H9 (cell line): Measurements from ENCODE around the gene CAMTA1. TPM values are rescaled to one million over a fixed set of nuclear protein-coding genes. Genes with fewer than 3 reads are reported as not detected.

Source experiments
- DNase-seq: peaks from one replicate; pipeline ENCODE4 v3.0.0-alpha.2; 2017
- H2AFZ ChIP-seq: one replicate; pipeline ENCODE4 v1.6.1; 2013; ENCODE audit warnings: mild to moderate bottlenecking, low read length, control low read depth, moderate library complexity
- H2AK5ac ChIP-seq: 2 replicates; pipeline ENCODE4 v1.6.1; 2013; ENCODE audit warnings: low read length, control low read depth, mixed read lengths; ENCODE audit not compliant: insufficient read length
- H2BK120ac ChIP-seq: one replicate; pipeline ENCODE4 v1.6.1; 2013; ENCODE audit warnings: low read depth, mild to moderate bottlenecking, low read length, control low read depth, inconsistent platforms; ENCODE audit not compliant: poor library complexity, severe bottlenecking
- H2BK12ac ChIP-seq: 2 replicates; pipeline ENCODE4 v1.6.1; 2013; ENCODE audit warnings: low read length, control low read depth, mixed read lengths, low read depth; ENCODE audit not compliant: insufficient read length
- H2BK15ac ChIP-seq: 2 replicates; pipeline ENCODE4 v1.6.1; 2013; ENCODE audit warnings: low read depth, low read length, control low read depth
- H2BK20ac ChIP-seq: one replicate; pipeline ENCODE4 v1.6.1; 2013; ENCODE audit warnings: low read depth, mild to moderate bottlenecking, low read length, control low read depth, inconsistent platforms; ENCODE audit not compliant: poor library complexity, severe bottlenecking
- H2BK5ac ChIP-seq: 2 replicates; pipeline ENCODE4 v1.6.1; 2013; ENCODE audit warnings: low read length, control low read depth, mixed read lengths; ENCODE audit not compliant: insufficient read length
- H3K14ac ChIP-seq: 2 replicates; pipeline ENCODE4 v1.6.1; 2013; ENCODE audit warnings: low read length, control low read depth; ENCODE audit not compliant: insufficient read depth
- H3K18ac ChIP-seq: 2 replicates; pipeline ENCODE4 v1.6.1; 2013; ENCODE audit warnings: low read depth, mild to moderate bottlenecking, mixed read lengths, low read length, control low read depth; ENCODE audit not compliant: insufficient read length
- H3K23ac ChIP-seq: 2 replicates; pipeline ENCODE4 v1.6.1; 2013; ENCODE audit warnings: low read length, control low read depth, mixed read lengths, low read depth; ENCODE audit not compliant: insufficient read length
- H3K23me2 ChIP-seq: 2 replicates; pipeline ENCODE4 v1.6.1; 2013; ENCODE audit warnings: low read depth, mild to moderate bottlenecking, mixed read lengths, low read length, control low read depth; ENCODE audit not compliant: insufficient read length, poor library complexity, severe bottlenecking
- H3K27ac ChIP-seq: 2 replicates; pipeline ENCODE4 v1.5.1; 2013; ENCODE audit warnings: low read length, control low read depth, mixed read lengths, low read depth; ENCODE audit not compliant: insufficient read length
- H3K27me3 ChIP-seq: 2 replicates; pipeline ENCODE4 v1.6.1; 2013; ENCODE audit warnings: low read length, control low read depth, inconsistent platforms; ENCODE audit not compliant: insufficient read depth
- H3K4ac ChIP-seq: 2 replicates; pipeline ENCODE4 v1.6.1; 2013; ENCODE audit warnings: low read depth, mild to moderate bottlenecking, control low read depth, inconsistent platforms, low read length, moderate library complexity
- H3K4me1 ChIP-seq: 2 replicates; pipeline ENCODE4 v1.6.1; 2013; ENCODE audit warnings: low read length, control low read depth, inconsistent platforms; ENCODE audit not compliant: insufficient read depth
- H3K4me2 ChIP-seq: 2 replicates; pipeline ENCODE4 v1.6.1; 2013; ENCODE audit warnings: low read length, control low read depth, mixed read lengths; ENCODE audit not compliant: insufficient read length, insufficient read depth
- H3K56ac ChIP-seq: 2 replicates; pipeline ENCODE4 v1.6.1; 2013; ENCODE audit warnings: low read depth, mild to moderate bottlenecking, mixed read lengths, low read length, control low read depth; ENCODE audit not compliant: insufficient read length
- H3K79me1 ChIP-seq: 2 replicates; pipeline ENCODE4 v1.6.1; 2013; ENCODE audit warnings: low read depth, mild to moderate bottlenecking, moderate library complexity, low read length, control low read depth, inconsistent platforms; ENCODE audit not compliant: insufficient read depth, poor library complexity, severe bottlenecking
- H3K79me2 ChIP-seq: 2 replicates; pipeline ENCODE4 v1.6.1; 2013; ENCODE audit warnings: low read length, control low read depth, inconsistent platforms; ENCODE audit not compliant: insufficient read depth
- H3K9ac ChIP-seq: 2 replicates; pipeline ENCODE4 v1.6.1; 2013; ENCODE audit warnings: low read length, control low read depth, mixed read lengths; ENCODE audit not compliant: insufficient read length; ENCODE audit errors: extremely low read depth
- H3K9me3 ChIP-seq: one replicate; pipeline ENCODE4 v1.6.1; 2013; ENCODE audit warnings: low read depth, low read length, inconsistent platforms; ENCODE audit not compliant: control insufficient read depth
- H3T11ph ChIP-seq: one replicate; pipeline ENCODE4 v1.6.1; 2013; ENCODE audit warnings: mild to moderate bottlenecking, low read length, control low read depth, inconsistent platforms
- H4K20me1 ChIP-seq: one replicate; pipeline ENCODE4 v1.6.1; 2013; ENCODE audit not compliant: control insufficient read depth, insufficient read length, insufficient read depth
- H4K5ac ChIP-seq: 2 replicates; pipeline ENCODE4 v1.6.1; 2013; ENCODE audit warnings: low read depth, mild to moderate bottlenecking, mixed read lengths, low read length, control low read depth; ENCODE audit not compliant: insufficient read length
- H4K8ac ChIP-seq: replicated peaks from 2 replicates; pipeline ENCODE4 v1.6.1; 2013; ENCODE audit warnings: low read length, control low read depth, mixed read lengths, low read depth; ENCODE audit not compliant: insufficient read length
- H4K91ac ChIP-seq: 2 replicates; pipeline ENCODE4 v1.6.1; 2013; ENCODE audit warnings: low read depth, mild to moderate bottlenecking, moderate library complexity, mixed read lengths, low read length, control low read depth; ENCODE audit not compliant: insufficient read length
- H3K27ac Mint-ChIP-seq, 3 experiments: 2 replicates in 2 of 3; 3 replicates in 1 of 3; pipeline ENCODE4 v1.8.0; 2020 to 2021; ENCODE audit warnings: mixed read lengths in 3 of 3, mild to moderate bottlenecking in 1 of 3, moderate library complexity in 1 of 3
- H3K27me3 Mint-ChIP-seq: 2 replicates; pipeline ENCODE4 v1.8.0; 2021; ENCODE audit warnings: low read depth, mild to moderate bottlenecking, moderate library complexity, mixed read lengths
- H3K36me3 Mint-ChIP-seq, 3 experiments: 2 replicates in 2 of 3; 3 replicates in 1 of 3; pipeline ENCODE4 v1.8.0; 2020 to 2021; ENCODE audit warnings: low read depth in 3 of 3, mixed read lengths in 3 of 3; ENCODE audit not compliant: insufficient read depth in 1 of 3
- H3K4me1 Mint-ChIP-seq, 2 experiments: 2 replicates each; pipeline ENCODE4 v1.8.0; 2020; ENCODE audit warnings: mixed read lengths in 2 of 2
- H3K4me3 Mint-ChIP-seq, 2 experiments: 2 replicates in 1 of 2; 3 replicates in 1 of 2; pipeline ENCODE4 v1.8.0; 2020 to 2021; ENCODE audit warnings: mild to moderate bottlenecking in 2 of 2, mixed read lengths in 2 of 2, moderate library complexity in 1 of 2
- H3K9me3 Mint-ChIP-seq, 2 experiments: 2 replicates in 1 of 2; 3 replicates in 1 of 2; pipeline ENCODE4 v1.8.0; 2020; ENCODE audit warnings: mild to moderate bottlenecking in 2 of 2, mixed read lengths in 2 of 2, moderate library complexity in 1 of 2
- CTCF ChIP-seq: fragments of 200-600 bp; sonication (generic); conservative IDR thresholded peaks from 3 replicates; pipeline ENCODE4 v1.8.0; 2021; ENCODE audit warnings: antibody characterized with exemption, mild to moderate bottlenecking
- WGBS: extraction: QIAGEN DNeasy Blood & Tissue Kit; methylation state at CpG from one replicate; pipeline ENCODE4 v1.1.7; 2013; ENCODE audit warnings: missing lambda C conversion rate, low lambda C conversion rate, mixed read lengths; ENCODE audit not compliant: insufficient read length; ENCODE audit errors: extremely low coverage; 5-methylcytosine and 5-hydroxymethylcytosine counted together
- total RNA-seq: library from RNA; stranded (reverse); gene quantifications from 2 replicates; pipeline ENCODE4 v1.2.1, GENCODE V29; 2021

CAMTA1 gene
- total RNA-seq, 1 experiment from 2014 or later = 115 TPM

- Histone ChIP-seq H3K9me3 (no peaks in the 10 kb centered on the region), H3K14ac (no peak overlapping the region), H4K91ac (no peak overlapping the region), H3T11ph (no peak overlapping the region), H3K4me2 (no peak overlapping the region), H2BK5ac (no peak overlapping the region), H3K9ac (no peak overlapping the region), H3K27me3 (no peaks in the 10 kb centered on the region), H3K18ac (no peak overlapping the region), H3K23me2 (no peaks in the 10 kb centered on the region), H2BK20ac (no peak overlapping the region), H4K5ac (no peak overlapping the region), H3K79me1 (peaks cover 10% of the 10 kb centered on the region), H4K20me1 (no peaks in the 10 kb centered on the region), H3K4me1 (peaks cover 8% of the 10 kb centered on the region; the same call in 1 of the 2 replicates), H2AFZ (no peak overlapping the region), H2BK15ac (no peak overlapping the region), H3K56ac (no peak overlapping the region), H3K4ac (no peak overlapping the region), H2BK120ac (no peak overlapping the region), H3K23ac (no peak overlapping the region), H2BK12ac (no peak overlapping the region), H3K27ac (no peak overlapping the region), H3K79me2 (peaks cover 2% of the 10 kb centered on the region; the same call in 1 of the 2 replicates), H4K8ac (no peak overlapping the region), H2AK5ac (no peak overlapping the region)
- H3K27me3 Mint-ChIP-seq = no peaks in the 10 kb centered on the region
- H3K27ac Mint-ChIP-seq = peak overlapping the region in 2 of 3 experiments; percentile 85 to 87; a peak in 3 of 7 replicates
- H3K9me3 Mint-ChIP-seq = no peaks in the 10 kb centered on the region
- peaks cover 50 to 52% of the 10 kb centered on the region in 2 experiments for H3K4me1 Mint-ChIP-seq
- TF ChIP-seq CTCF = no peak
- DNase-seq = no peak
- WGBS = no CpG with 5 or more reads among the region's 5 CpGs
- H3K36me3 Mint-ChIP-seq = peaks cover 5 to 15% (median 15%) of the 10 kb centered on the region in 3 experiments; a peak in 4 of 7 replicates
- H3K4me3 Mint-ChIP-seq = no peak overlapping the region
These were observed 82.1 kb downstream of the CAMTA1 start for GRCh38 chr1:6867321-6867720.
